ENCODE data around the gene HYLS1.

The HYLS1 gene

DNA sequence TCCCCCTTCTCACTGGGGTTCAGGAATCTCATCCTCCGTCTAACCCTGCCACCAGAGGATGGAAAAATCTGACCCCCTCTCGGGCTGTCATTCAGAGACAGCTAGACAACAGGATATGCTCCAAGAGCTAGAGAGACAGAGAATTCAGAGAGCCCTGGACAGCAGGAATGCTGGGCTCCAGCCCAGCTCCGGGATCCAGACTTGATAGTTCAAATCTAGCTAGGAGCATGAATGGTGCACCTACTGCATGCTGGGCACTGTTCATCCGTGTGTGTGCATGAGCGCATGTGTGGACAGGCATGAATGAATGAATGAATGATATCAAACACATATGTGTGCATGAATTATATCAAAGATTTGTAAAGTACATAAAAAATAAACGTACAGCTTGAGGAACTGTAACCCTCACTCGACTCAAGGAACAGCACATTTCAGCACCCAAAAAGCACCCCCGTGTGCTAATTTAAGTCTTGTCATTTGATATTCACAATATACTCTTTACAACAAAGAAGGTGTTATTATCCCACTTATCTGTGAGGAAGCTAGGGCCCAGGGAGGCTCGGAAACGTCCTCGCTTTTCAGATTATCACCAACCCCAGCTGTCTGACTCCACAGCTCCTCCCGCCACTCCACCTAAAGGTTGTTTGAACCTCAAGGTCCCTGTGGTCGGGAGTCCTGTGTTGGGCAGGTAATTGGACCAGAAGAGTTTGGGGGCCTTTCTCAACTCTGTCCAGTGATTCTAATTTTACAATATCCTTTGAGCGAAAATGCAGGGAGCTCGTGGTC, 57.7 kb downstream of the HYLS1 start:
- no peak overlapping the region for H3K4me3 ChIP-seq (ENCODE audit: extremely low read depth, insufficient read depth, low read length, poor library complexity, severe bottlenecking)
- WGBS, 2 experiments (ENCODE audit: insufficient coverage in 2 of 2), result 87 to 90% methylated on average over 5 to 10 of the region's 15 CpGs

DNA sequence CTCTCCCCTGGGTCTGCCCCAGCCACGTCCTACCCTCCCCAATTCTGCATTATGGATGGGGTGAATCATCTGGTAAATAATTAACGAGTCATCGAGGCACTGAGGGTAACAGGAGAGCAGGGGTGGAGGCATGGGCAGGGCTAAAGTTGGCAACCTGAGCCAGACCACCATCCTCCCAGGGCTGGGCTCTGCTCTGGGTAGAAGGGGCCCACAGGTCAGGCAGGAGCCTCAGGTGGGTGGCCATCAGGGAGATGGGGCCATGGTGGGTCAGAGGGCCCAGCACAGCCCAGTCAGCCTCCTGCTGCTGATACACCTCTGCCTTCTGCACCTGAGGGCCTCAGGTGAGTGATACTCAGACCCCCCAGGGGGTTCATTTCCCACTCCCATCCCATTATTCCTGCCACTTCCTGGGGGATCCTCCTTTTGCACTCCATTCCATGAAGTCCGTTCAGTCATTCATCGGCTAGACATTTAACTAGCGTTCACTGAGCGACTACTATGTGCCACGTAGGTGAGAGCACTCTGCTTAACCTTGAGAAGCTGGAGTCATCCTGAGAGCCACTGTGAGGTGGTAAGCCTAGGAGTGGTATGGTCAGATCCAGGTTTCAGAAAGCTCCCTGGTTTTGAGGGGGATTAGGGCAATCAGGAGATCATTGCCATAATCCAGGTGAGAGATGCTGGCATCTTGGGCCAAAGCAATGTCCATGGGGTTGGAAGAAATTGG, 58.5 kb downstream of the HYLS1 start, which contains the start of gene VSIG10L2:
Gene VSIG10L2, plus strand, starts transcription at position 248 of the 724 bp plus-strand sequence. Its CDS starts 12 bp downstream, at position 260.
- Histone ChIP-seq H3K4me3 (ENCODE audit: extremely low read depth, insufficient read depth, low read length, poor library complexity, severe bottlenecking) (no peak within 1 kb of the TSS), H3K36me3 (ENCODE audit: control insufficient read depth, insufficient read depth, low read length) (no peaks in the 10 kb centered on the region), H3K9me3 (ENCODE audit: control insufficient read depth, low read length) (no peaks in the 10 kb centered on the region), H3K4me1 (ENCODE audit: control insufficient read depth, insufficient read depth, low read length, poor library complexity, severe bottlenecking) (no peaks in the 10 kb centered on the region), H3K27ac (ENCODE audit: low read depth, low read length, severe bottlenecking) (no peak within 1 kb of the TSS)
- WGBS, 2 experiments (ENCODE audit: insufficient coverage in 2 of 2), result 84 to 98% methylated on average over 5 to 6 of the region's 8 CpGs

More for the DNA sequence above, 57.7 kb downstream of the HYLS1 start:
- Histone ChIP-seq H3K36me3 (ENCODE audit: control insufficient read depth, insufficient read depth, low read length) (no peaks in the 10 kb centered on the region), H3K9me3 (ENCODE audit: control insufficient read depth, low read length) (no peaks in the 10 kb centered on the region), H3K4me1 (ENCODE audit: control insufficient read depth, insufficient read depth, low read length, poor library complexity, severe bottlenecking) (no peaks in the 10 kb centered on the region), H3K27ac (ENCODE audit: low read depth, low read length, severe bottlenecking) (no peak overlapping the region)

DNA sequence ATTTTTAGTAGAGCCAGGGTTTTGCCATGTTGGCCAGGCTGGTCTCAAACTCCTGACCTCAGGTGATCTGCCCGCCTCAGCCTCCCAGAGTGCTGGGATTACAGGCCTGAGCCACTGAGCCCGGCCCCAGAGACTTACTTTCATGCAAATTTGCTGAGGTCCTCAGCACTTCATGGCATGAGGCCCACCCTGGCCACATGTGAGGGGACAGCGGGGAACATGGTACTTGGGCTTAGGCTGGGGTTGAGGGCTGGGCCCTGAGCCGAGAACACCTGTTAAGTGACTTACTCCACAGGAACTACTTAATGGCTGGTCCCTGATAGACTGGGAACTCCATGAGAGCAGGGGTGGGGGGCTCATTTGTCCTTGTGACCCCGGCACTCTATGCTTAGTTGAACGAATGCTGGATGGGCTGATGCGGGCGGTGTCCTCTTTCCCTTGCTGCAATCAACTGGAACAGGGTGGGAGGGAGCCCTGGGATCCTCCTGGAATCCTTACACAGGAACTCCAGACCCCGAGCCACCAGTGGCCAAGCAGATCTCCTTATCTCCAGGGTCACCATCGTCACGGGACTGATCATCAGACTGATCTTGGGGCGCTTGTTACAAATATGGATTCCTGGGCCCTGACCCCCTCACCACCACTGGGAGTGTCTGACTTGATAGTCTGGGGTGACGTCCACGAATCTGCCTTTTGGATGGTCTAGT, 59.4 kb downstream of the HYLS1 start:
- H3K4me1 ChIP-seq (ENCODE audit: control insufficient read depth, insufficient read depth, low read length, poor library complexity, severe bottlenecking), result no peaks in the 10 kb centered on the region
- 89 to 93% methylated on average over 10 to 12 of the region's 14 CpGs for WGBS, 2 experiments (ENCODE audit: insufficient coverage in 2 of 2)

DNA sequence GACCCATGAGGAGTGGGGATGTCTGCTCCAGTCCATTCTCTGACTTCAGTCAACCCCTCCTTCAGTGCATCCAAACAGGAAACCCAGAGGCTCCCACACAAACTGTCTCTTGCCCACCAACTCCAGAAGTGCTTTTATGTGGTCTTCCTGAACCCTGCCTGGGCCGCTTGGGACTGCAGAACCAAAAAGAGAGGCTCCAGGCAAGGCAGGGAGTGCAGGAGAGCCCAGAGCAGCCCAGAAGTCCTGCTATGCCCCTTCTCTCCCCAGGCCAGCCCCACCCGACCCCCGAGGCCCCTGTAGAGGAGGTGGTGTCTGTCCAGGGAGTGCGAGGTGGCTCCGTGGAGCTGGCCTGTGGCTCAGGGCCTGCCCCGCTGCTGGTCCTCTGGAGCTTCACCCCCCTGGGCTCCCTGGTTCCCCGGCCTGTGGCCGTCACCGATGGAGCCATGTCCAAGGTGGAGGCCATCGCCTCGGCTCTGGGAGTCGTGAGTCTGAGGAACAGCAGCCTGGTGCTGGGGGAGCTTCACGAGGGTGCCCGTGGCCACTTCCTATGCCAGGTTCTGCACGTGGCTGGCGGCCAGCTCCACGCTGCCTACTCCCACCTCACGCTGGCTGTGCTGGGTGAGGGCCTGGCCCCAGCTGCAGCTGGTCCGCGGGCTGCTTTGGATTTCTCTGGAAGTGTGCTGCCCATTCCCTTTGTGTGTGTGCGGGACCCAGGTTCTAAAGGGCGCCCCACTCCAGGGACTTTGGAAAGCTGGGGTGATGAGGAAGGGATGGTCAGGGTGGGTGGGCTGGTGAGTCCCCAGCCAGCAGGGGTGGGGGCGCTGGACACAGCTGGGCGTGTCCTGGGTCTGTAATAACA, 60.2 kb downstream of the HYLS1 start:
- 91 to 92% methylated on average over 18 to 24 of the region's 24 CpGs for WGBS, 2 experiments (ENCODE audit: insufficient coverage in 2 of 2)
- H3K9me3 ChIP-seq (ENCODE audit: control insufficient read depth, low read length), result no peaks in the 10 kb centered on the region
- H3K4me3 ChIP-seq (ENCODE audit: extremely low read depth, insufficient read depth, low read length, poor library complexity, severe bottlenecking), result no peak overlapping the region

More for the DNA sequence above, 59.4 kb downstream of the HYLS1 start:
- H3K4me3 ChIP-seq (ENCODE audit: extremely low read depth, insufficient read depth, low read length, poor library complexity, severe bottlenecking), result no peak overlapping the region
- no peaks in the 10 kb centered on the region for H3K9me3 ChIP-seq (ENCODE audit: control insufficient read depth, low read length)
- no peak overlapping the region for H3K27ac ChIP-seq (ENCODE audit: low read depth, low read length, severe bottlenecking)
- no peaks in the 10 kb centered on the region for H3K36me3 ChIP-seq (ENCODE audit: control insufficient read depth, insufficient read depth, low read length)

DNA sequence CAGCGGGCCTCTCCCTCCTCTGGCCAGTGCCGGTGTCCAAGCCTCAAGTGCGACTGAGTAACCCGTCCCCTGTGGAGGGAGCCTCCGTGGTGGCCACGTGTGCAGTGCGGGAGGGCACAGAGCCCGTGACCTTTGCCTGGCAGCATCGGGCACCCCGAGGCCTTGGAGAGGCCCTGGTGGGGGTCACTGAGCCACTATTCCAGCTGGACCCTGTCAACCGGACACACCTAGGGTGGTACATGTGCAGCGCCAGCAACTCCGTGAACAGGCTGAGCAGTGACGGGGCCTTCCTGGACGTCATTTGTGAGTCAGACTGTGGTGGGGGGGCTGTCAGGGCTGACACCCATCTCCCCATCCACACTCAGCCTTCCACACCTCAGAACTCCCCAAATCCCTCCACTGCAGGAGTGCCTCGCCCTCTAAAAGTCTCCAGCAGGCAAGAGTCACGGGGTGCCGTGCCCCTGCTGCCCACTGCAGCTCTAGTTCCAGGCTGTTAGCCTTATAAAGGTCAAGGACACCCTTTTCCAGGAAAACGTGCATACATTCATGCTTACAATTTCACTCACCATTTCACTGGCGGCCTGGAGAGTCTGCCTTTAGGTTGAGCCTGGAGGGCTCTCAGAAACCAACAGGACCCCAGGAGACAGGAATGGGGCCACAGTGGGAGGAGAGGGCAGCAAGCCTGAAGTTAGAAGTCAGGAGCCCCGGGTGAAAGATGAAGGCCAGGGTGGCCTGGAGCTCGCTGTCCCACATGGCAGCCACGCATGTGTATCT, 61.0 kb downstream of the HYLS1 start:
- no peaks in the 10 kb centered on the region for H3K4me1 ChIP-seq (ENCODE audit: control insufficient read depth, insufficient read depth, low read length, poor library complexity, severe bottlenecking)
- no peak overlapping the region for H3K4me3 ChIP-seq (ENCODE audit: extremely low read depth, insufficient read depth, low read length, poor library complexity, severe bottlenecking)
- WGBS, 2 experiments (ENCODE audit: insufficient coverage in 2 of 2), result 90 to 92% methylated on average over 20 to 23 of the region's 23 CpGs
- no peak overlapping the region for H3K27ac ChIP-seq (ENCODE audit: low read depth, low read length, severe bottlenecking)
- no peaks in the 10 kb centered on the region for H3K9me3 ChIP-seq (ENCODE audit: control insufficient read depth, low read length)
- H3K36me3 ChIP-seq (ENCODE audit: control insufficient read depth, insufficient read depth, low read length), result no peaks in the 10 kb centered on the region

More for the DNA sequence above, 60.2 kb downstream of the HYLS1 start:
- no peaks in the 10 kb centered on the region for H3K4me1 ChIP-seq (ENCODE audit: control insufficient read depth, insufficient read depth, low read length, poor library complexity, severe bottlenecking)
- no peaks in the 10 kb centered on the region for H3K36me3 ChIP-seq (ENCODE audit: control insufficient read depth, insufficient read depth, low read length)
- no peak overlapping the region for H3K27ac ChIP-seq (ENCODE audit: low read depth, low read length, severe bottlenecking)

DNA sequence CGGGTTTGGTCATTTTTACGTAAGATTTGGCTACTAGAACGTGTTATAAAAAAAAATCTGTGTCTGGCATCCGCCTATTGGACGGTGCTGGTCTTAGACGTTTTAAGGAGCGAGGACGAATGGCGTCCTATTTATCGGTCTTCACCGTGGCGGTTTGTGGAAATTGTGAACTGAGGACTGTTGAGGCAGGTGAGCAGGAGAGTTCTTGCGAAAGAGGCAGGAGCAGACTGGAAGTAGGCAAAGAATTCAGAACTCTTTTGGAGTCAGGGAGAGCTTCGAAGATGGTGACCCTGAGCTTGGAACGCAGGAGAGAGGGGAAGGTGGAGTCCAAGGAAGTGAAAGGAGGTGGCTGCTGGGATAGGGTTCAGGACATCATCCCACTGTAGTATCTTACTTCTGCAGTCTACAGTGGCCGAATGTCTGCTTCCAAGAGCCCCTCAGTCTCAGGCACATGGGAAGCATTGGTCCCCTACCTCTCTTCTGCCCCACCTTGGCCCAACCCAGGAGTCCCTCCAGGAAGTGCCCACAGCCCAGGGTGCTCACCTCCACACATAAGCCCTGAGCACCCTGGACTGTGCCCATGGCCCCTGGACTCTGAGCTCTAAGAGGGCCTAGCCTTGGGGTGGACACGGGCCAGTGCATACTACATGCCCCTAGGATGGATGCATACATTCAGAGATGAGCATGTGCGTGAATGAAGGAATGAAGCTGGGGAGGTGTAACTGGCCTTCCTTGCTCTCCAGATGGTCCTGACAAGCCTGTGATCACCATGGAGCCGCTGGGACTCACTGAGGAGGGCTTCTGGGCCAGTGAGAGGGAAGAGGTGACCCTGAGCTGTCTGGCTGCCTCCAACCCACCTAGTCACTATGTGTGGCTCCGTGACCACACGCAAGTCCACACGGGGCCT, 62.1 kb downstream of the HYLS1 start:
- Histone ChIP-seq H3K36me3 (ENCODE audit: control insufficient read depth, insufficient read depth, low read length) (no peaks in the 10 kb centered on the region), H3K4me1 (ENCODE audit: control insufficient read depth, insufficient read depth, low read length, poor library complexity, severe bottlenecking) (no peaks in the 10 kb centered on the region), H3K4me3 (ENCODE audit: extremely low read depth, insufficient read depth, low read length, poor library complexity, severe bottlenecking) (no peak overlapping the region), H3K9me3 (ENCODE audit: control insufficient read depth, low read length) (no peaks in the 10 kb centered on the region), H3K27ac (ENCODE audit: low read depth, low read length, severe bottlenecking) (no peak overlapping the region)
- WGBS, 2 experiments (ENCODE audit: insufficient coverage in 2 of 2), result 90 to 93% methylated on average over 19 to 21 of the region's 22 CpGs

DNA sequence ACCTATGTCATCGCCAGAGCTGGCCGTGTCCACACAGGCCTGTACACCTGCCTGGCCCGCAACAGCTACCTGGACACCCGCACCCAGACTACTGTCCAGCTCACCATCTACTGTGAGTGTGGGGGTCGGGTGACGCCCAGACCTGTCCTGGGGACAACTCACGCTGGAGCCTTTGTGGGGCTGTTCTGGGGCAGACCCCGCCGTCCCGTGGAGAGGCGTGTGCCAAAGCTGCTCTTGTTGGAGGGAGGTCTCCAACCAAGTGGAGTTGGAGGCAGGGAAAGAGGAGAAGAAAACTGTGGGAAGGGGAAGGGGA, 62.7 kb downstream of the HYLS1 start:
- Histone ChIP-seq H3K36me3 (ENCODE audit: control insufficient read depth, insufficient read depth, low read length) (no peaks in the 10 kb centered on the region), H3K4me3 (ENCODE audit: extremely low read depth, insufficient read depth, low read length, poor library complexity, severe bottlenecking) (no peak overlapping the region), H3K4me1 (ENCODE audit: control insufficient read depth, insufficient read depth, low read length, poor library complexity, severe bottlenecking) (no peaks in the 10 kb centered on the region), H3K9me3 (ENCODE audit: control insufficient read depth, low read length) (no peaks in the 10 kb centered on the region), H3K27ac (ENCODE audit: low read depth, low read length, severe bottlenecking) (no peak overlapping the region)
- WGBS, 2 experiments (ENCODE audit: insufficient coverage in 2 of 2), result 93 to 96% methylated on average over 4 to 11 of the region's 11 CpGs
